Left lobe of liver (tissue), 2 donors: ENCODE data around the gene NPDC1. TPM values are rescaled to one million over a fixed set of nuclear protein-coding genes. Genes with fewer than 3 reads are reported as not detected.
A peak's percentile ranks its signal among the peaks of the same experiment; 100 is the strongest.

Experiments
- ATAC-seq: fragments of 200-7000 bp; cut with Tn5 transposase; one replicate; pipeline ENCODE4 v1.9.1; 2020; ENCODE audit warnings: mild to moderate bottlenecking, moderate library complexity
- DNase-seq: peaks from one replicate; pipeline ENCODE4 v3.0.0-alpha.2; 2020; ENCODE audit warnings: low spot score
- total RNA-seq: library from RNA; stranded (reverse); gene quantifications from one replicate; pipeline ENCODE4 v1.2.1, GENCODE V29; 2021
- donor health status: DM: no; HTN: no; CAD: no; lungs with moderate emphysema.
- donor health status: DM: no; HTN: yes; CAD: no.

Gene NPDC1
- 16.6 TPM for total RNA-seq

GRCh38 chr9:137046088-137046787, at the start of gene NPDC1:
Gene NPDC1 (minus strand): TSS chr9:137046177. CDS start chr9:137045989, 188 bp downstream.
- ATAC-seq (peak; percentile 70), DNase-seq (peak; percentile 78)

- DNase-seq (no peak), ATAC-seq (no peak)
These were observed 43.4 kb upstream of the NPDC1 start for GRCh38 chr9:137089232-137089947.

- DNase-seq (no peak), ATAC-seq (no peak)
These were observed 42.1 kb upstream of the NPDC1 start for GRCh38 chr9:137088121-137088520.

GRCh38 chr9:137087409-137087925, 41.5 kb upstream of the NPDC1 start:
- ATAC-seq = no peak
- no peak for DNase-seq

GRCh38 chr9:137086531-137087408, 40.8 kb upstream of the NPDC1 start, which contains the start of gene MAN1B1:
Gene MAN1B1 (plus strand): TSS chr9:137086985. CDS start chr9:137087000, 15 bp downstream.
- ATAC-seq = peak; percentile 91
- peak; percentile 100 for DNase-seq

- ATAC-seq (peak; percentile 33), DNase-seq (no peak)
These were observed 40.0 kb upstream of the NPDC1 start for GRCh38 chr9:137085920-137086530.

GRCh38 chr9:137084526-137084925, 38.5 kb upstream of the NPDC1 start:
- DNase-seq = no peak
- no peak for ATAC-seq

GRCh38 chr9:137083394-137084004, 37.5 kb upstream of the NPDC1 start:
- ATAC-seq (no peak), DNase-seq (no peak)

- ATAC-seq (no peak), DNase-seq (no peak)
These were observed 36.9 kb upstream of the NPDC1 start for GRCh38 chr9:137082925-137083290.

- DNase-seq (peak; percentile 44), ATAC-seq (no peak)
These were observed 36.4 kb upstream of the NPDC1 start for GRCh38 chr9:137082222-137082924.

GRCh38 chr9:137080260-137081122, 34.5 kb upstream of the NPDC1 start:
- no peak for DNase-seq
- no peak for ATAC-seq

GRCh38 chr9:137079401-137079787, 33.4 kb upstream of the NPDC1 start:
- DNase-seq (no peak), ATAC-seq (no peak)

GRCh38 chr9:137078701-137079400, 32.9 kb upstream of the NPDC1 start:
- DNase-seq (peak; percentile 44), ATAC-seq (peak; percentile 32)

GRCh38 chr9:137077758-137078693, 32.0 kb upstream of the NPDC1 start:
- ATAC-seq (no peak), DNase-seq (peak; percentile 49)

GRCh38 chr9:137077010-137077747, 31.2 kb upstream of the NPDC1 start, which contains the start of gene UAP1L1:
Gene UAP1L1 (plus strand): TSS chr9:137077517. CDS start chr9:137077533, 16 bp downstream.
- DNase-seq (no peak), ATAC-seq (peak; percentile 53)

GRCh38 chr9:137076636-137077009, 30.6 kb upstream of the NPDC1 start:
- no peak for DNase-seq

More at GRCh38 chr9:137076636-137077009, 30.6 kb upstream of the NPDC1 start:
- no peak for ATAC-seq
